HepG2 (cell line): ENCODE data around the gene CDK3. TPM values are rescaled to one million over a fixed set of nuclear protein-coding genes. Genes with fewer than 3 reads are reported as not detected.

ENCODE experiments used
- ARNTL ChIP-seq: sonication (generic); formaldehyde crosslinking; IDR thresholded peaks from 2 replicates; pipeline ENCODE4 v1.4.0; 2020; ENCODE audit warnings: mild to moderate bottlenecking, missing genetic modification reagents
- DRAP1 ChIP-seq: IDR thresholded peaks from 2 replicates; pipeline ENCODE4 v1.6.1; 2016; ENCODE audit warnings: missing genetic modification reagents, missing compliant biosample characterization
- FOXK1 ChIP-seq: sonication (generic); formaldehyde crosslinking; IDR thresholded peaks from 2 replicates; pipeline ENCODE4 v1.4.0; 2020; ENCODE audit warnings: low read depth, missing genetic modification reagents, borderline replicate concordance
- FOXO4 ChIP-seq: sonication (generic); formaldehyde crosslinking; conservative IDR thresholded peaks from 2 replicates; pipeline ENCODE4 v1.8.1; 2023; ENCODE audit warnings: missing genetic modification reagents
- GZF1 ChIP-seq: sonication (generic); formaldehyde crosslinking; IDR thresholded peaks from 2 replicates; pipeline ENCODE4 v1.5.1; 2020; ENCODE audit warnings: mild to moderate bottlenecking, missing genetic modification reagents
- HNF4A ChIP-seq: sonication (generic); formaldehyde crosslinking; IDR thresholded peaks from 2 replicates; pipeline ENCODE4 v1.4.0; 2020; ENCODE audit warnings: missing genetic modification reagents
- LCORL ChIP-seq, 2 experiments: fragments of 450-650 bp in 1 of 2; sonication (generic) in 1 of 2; formaldehyde crosslinking in 1 of 2; IDR thresholded peaks; 2 replicates each; pipeline versions ENCODE4 v1.5.0 to v1.6.1; 2017 to 2020; ENCODE audit warnings: antibody characterized with exemption in 1 of 2, missing genetic modification reagents in 1 of 2
- MLX ChIP-seq: IDR thresholded peaks from 2 replicates; pipeline ENCODE4 v1.6.1; 2016
- NR2F2 ChIP-seq: IDR thresholded peaks from 2 replicates; pipeline ENCODE4 v1.6.1; 2012; ENCODE audit warnings: low read depth, inconsistent platforms, borderline replicate concordance
- RARG ChIP-seq: sonication (generic); formaldehyde crosslinking; IDR thresholded peaks from 2 replicates; pipeline ENCODE4 v1.4.0; 2020; ENCODE audit warnings: low read depth, mild to moderate bottlenecking, missing genetic modification reagents
- ZBTB7A ChIP-seq: sonication (generic); formaldehyde crosslinking; IDR thresholded peaks from 2 replicates; pipeline ENCODE4 v1.8.0; 2022; ENCODE audit warnings: mild to moderate bottlenecking, missing genetic modification reagents
- ZFP91 ChIP-seq: sonication (generic); formaldehyde crosslinking; IDR thresholded peaks from 2 replicates; pipeline ENCODE4 v1.9.0; 2022; ENCODE audit warnings: missing genetic modification reagents, mild to moderate bottlenecking, borderline replicate concordance
- ZNF207 ChIP-seq: fragments of 450-650 bp; IDR thresholded peaks from 2 replicates; pipeline ENCODE4 v1.6.1; 2016; ENCODE audit warnings: antibody characterized with exemption, borderline replicate concordance
- ZNF24 ChIP-seq: fragments of 450-650 bp; IDR thresholded peaks from 2 replicates; pipeline ENCODE4 v1.6.1; 2017; ENCODE audit warnings: antibody characterized with exemption, mild to moderate bottlenecking
- ZNF251 ChIP-seq: sonication (generic); formaldehyde crosslinking; IDR thresholded peaks from 2 replicates; pipeline ENCODE4 v1.9.0; 2021; ENCODE audit warnings: mild to moderate bottlenecking, missing genetic modification reagents
- ZNF292 ChIP-seq: sonication (generic); formaldehyde crosslinking; IDR thresholded peaks from 2 replicates; pipeline ENCODE4 v1.8.1; 2022; ENCODE audit warnings: mild to moderate bottlenecking, low read depth, missing genetic modification reagents, borderline replicate concordance
- ZNF33A ChIP-seq: sonication (generic); formaldehyde crosslinking; IDR thresholded peaks from 2 replicates; pipeline ENCODE4 v1.5.1; 2020; ENCODE audit warnings: missing genetic modification reagents, mild to moderate bottlenecking, moderate library complexity, borderline replicate concordance
- ZNF552 ChIP-seq: sonication (generic); formaldehyde crosslinking; IDR thresholded peaks from 2 replicates; pipeline ENCODE4 v1.9.0; 2022; ENCODE audit warnings: missing genetic modification reagents, mild to moderate bottlenecking, borderline replicate concordance
- ZNF569 ChIP-seq: sonication (generic); formaldehyde crosslinking; IDR thresholded peaks from 2 replicates; pipeline ENCODE4 v1.5.0; 2020; ENCODE audit warnings: mild to moderate bottlenecking, missing genetic modification reagents, moderate library complexity, borderline replicate concordance
- polyA plus RNA-seq, 8 experiments: library from polyadenylated mRNA; depleted of rRNA in 3 of 8; stranded (reverse) in 7 of 8; unstranded in 1 of 8; fragments of >200 nt; fragmentation: Illumina TruSeq in 4 of 8; extraction: Trizol in 4 of 8; gene quantifications; 2 replicates each; pipeline versions ENCODE4 v1.2.1 to v1.2.3, GENCODE V29; 2011 to 2016; ENCODE audit warnings: low read depth in 4 of 8, missing spikeins in 1 of 8, mixed read lengths in 1 of 8; ENCODE audit not compliant: insufficient read depth in 1 of 8
- total RNA-seq, 5 experiments: library from RNA; depleted of rRNA; stranded (reverse); fragments of >200 nt; fragmentation: Illumina TruSeq; extraction: Trizol; gene quantifications; 2 replicates each; pipeline ENCODE4 v1.2.3, GENCODE V29; 2016; ENCODE audit warnings: low read depth in 1 of 5
- TF ChIP-seq, protein P1 (sequence below): sonication (generic); formaldehyde crosslinking; IDR thresholded peaks from 2 replicates; pipeline ENCODE4 v1.4.0; 2020; ENCODE audit warnings: mild to moderate bottlenecking, missing genetic modification reagents
- TF ChIP-seq, protein P2 (sequence below): sonication (generic); formaldehyde crosslinking; IDR thresholded peaks from 2 replicates; pipeline ENCODE4 v1.5.0; 2020; ENCODE audit warnings: mild to moderate bottlenecking, missing genetic modification reagents

The CDK3 gene
- total and polyA plus RNA-seq, 2 of the 13 experiments (the other 11 are each of a cell fraction or from before 2014, with no cell fraction given) = 5.8 to 11.4 TPM

DNA sequence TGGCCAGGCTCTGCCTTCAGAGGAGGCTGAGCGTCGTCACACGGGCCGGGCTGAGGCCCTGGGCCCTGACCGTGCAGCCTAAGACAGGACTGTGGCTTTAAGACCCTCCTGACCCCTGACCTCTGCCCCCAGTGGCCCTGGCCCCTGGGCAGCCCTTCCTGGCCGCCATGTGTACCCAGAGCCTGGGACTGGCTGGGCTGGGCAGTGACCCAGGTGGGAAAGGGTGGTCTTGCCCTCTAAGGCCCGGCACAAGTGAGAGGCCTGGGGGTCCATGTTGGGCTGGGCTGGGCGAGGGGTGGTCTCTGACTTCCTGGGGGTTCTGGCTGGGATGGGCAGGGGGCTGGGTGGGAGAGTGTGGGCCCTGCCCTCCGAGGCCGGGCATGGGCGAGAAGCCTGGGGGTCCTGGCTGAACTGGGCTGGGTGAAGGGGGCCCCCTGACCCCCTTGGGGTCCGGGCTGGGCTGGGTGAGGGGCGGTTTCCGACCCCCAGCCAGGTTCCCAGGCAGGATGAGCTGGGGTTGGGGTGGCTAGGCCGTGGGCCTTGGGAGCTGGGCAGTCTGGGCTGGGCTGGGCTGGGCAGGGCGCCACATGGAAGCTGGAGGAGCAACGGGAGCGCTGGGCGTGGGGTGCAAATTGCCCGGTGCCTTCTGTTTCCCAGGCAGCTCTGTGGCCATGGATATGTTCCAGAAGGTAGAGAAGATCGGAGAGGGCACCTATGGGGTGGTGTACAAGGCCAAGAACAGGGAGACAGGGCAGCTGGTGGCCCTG lies at the start of gene CDK3 (continued):
- peak; percentile 45 for TF ChIP-seq ZFP91 (CRISPR knock-in tag)
- no peak for TF ChIP-seq ZNF207
- no peak for TF ChIP-seq FOXO4 (CRISPR knock-in tag)
- TF ChIP-seq, protein P1, sequence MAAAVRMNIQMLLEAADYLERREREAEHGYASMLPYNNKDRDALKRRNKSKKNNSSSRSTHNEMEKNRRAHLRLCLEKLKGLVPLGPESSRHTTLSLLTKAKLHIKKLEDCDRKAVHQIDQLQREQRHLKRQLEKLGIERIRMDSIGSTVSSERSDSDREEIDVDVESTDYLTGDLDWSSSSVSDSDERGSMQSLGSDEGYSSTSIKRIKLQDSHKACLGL (CRISPR knock-in tag) = no peak
- TF ChIP-seq ZBTB7A = 0 out of 2 replicates have a peak, but pooled peaks have one; percentile 26
- 0 out of 2 replicates have a peak, but pooled peaks have one; percentile 2 for TF ChIP-seq MLX (CRISPR knock-in tag)
- peak; percentile 6; the same call in 1 of the 2 replicates for TF ChIP-seq DRAP1 (CRISPR knock-in tag)
- no peak for TF ChIP-seq GZF1 (CRISPR knock-in tag)
- TF ChIP-seq ZNF552 = no peak
- no peak for TF ChIP-seq NR2F2
- TF ChIP-seq HNF4A (CRISPR knock-in tag) = peak; percentile 2; the same call in 1 of the 2 replicates
- TF ChIP-seq RARG = no peak
- no peak for TF ChIP-seq ZNF251 (CRISPR knock-in tag)
- TF ChIP-seq ZNF33A = no peak
- no peak for TF ChIP-seq ZNF292
- TF ChIP-seq ARNTL (CRISPR knock-in tag) = no peak
- TF ChIP-seq LCORL (IDR thresholded peaks at IDR 0.05) = no peak
- TF ChIP-seq LCORL (CRISPR knock-in tag; IDR thresholded peaks at IDR 0.05) = no peak
- TF ChIP-seq ZNF24 = no peak
- TF ChIP-seq FOXK1 = 0 out of 2 replicates have a peak, but pooled peaks have one; percentile 1
- TF ChIP-seq, protein P2, sequence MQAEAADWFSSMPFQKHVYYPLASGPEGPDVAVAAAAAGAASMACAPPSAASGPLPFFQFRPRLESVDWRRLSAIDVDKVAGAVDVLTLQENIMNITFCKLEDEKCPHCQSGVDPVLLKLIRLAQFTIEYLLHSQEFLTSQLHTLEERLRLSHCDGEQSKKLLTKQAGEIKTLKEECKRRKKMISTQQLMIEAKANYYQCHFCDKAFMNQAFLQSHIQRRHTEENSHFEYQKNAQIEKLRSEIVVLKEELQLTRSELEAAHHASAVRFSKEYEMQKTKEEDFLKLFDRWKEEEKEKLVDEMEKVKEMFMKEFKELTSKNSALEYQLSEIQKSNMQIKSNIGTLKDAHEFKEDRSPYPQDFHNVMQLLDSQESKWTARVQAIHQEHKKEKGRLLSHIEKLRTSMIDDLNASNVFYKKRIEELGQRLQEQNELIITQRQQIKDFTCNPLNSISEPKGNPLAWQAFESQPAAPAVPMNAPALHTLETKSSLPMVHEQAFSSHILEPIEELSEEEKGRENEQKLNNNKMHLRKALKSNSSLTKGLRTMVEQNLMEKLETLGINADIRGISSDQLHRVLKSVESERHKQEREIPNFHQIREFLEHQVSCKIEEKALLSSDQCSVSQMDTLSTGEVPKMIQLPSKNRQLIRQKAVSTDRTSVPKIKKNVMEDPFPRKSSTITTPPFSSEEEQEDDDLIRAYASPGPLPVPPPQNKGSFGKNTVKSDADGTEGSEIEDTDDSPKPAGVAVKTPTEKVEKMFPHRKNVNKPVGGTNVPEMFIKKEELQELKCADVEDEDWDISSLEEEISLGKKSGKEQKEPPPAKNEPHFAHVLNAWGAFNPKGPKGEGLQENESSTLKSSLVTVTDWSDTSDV (CRISPR knock-in tag) = 0 out of 2 replicates have a peak, but pooled peaks have one; percentile 1
- no peak for TF ChIP-seq ZNF569 (CRISPR knock-in tag)
